ENCODE measurements around the gene ANKRD50. TPM values are rescaled to one million over a fixed set of nuclear protein-coding genes. Genes with fewer than 3 reads are reported as not detected.

ANKRD50 gene, protein sequence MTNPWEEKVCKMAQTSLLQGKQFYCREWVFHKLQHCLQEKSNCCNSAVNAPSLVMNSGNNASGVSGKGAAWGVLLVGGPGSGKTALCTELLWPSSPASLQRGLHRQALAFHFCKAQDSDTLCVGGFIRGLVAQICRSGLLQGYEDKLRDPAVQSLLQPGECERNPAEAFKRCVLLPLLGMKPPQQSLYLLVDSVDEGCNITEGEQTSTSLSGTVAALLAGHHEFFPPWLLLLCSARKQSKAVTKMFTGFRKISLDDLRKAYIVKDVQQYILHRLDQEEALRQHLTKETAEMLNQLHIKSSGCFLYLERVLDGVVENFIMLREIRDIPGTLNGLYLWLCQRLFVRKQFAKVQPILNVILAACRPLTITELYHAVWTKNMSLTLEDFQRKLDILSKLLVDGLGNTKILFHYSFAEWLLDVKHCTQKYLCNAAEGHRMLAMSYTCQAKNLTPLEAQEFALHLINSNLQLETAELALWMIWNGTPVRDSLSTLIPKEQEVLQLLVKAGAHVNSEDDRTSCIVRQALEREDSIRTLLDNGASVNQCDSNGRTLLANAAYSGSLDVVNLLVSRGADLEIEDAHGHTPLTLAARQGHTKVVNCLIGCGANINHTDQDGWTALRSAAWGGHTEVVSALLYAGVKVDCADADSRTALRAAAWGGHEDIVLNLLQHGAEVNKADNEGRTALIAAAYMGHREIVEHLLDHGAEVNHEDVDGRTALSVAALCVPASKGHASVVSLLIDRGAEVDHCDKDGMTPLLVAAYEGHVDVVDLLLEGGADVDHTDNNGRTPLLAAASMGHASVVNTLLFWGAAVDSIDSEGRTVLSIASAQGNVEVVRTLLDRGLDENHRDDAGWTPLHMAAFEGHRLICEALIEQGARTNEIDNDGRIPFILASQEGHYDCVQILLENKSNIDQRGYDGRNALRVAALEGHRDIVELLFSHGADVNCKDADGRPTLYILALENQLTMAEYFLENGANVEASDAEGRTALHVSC (N-terminal part only)
- 0.12 TPM for polyA plus RNA-seq (2012; ENCODE audit: low read depth, missing spikeins)

DNA sequence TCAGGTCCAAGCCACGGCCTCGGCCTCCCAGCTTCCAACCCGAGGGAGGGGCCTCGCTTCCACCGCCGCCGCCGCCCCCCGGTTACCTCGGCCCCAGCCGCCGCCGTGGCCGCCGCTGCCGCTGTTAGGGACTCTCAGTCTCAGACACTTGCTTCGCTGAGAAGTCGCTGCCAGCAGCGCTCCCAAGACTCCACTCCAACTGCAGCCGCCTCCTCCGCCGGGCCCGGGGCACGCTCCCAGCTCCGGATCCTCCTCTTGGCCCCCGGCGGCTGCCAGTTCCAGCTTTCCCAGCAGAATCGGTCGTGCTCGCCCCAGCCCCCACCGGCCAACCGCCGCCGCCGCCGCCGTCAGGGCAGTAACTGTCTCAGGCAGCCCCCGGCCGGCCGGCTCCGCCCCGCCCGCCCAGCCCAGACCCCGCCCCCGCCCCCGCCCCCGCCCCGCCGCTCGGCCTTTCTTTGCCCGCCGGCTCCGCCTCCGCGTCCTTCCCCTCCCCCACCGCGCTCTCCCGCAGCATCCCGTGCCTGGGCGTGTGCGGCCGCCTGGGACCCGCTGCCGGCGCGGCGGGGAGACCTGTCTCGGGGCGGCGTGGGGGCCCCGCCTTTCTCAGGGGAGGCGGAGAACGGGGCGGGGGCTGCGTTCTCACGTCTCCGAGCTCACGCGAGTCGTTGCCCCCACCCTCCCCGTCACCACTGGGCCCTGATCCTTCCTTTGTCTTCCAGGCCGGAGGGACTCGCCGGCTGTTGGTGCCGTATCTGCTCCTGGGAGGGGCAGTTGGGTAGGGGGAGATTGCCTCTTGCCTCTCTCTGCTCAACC lies at the start of gene ANKRD50:
ANKRD50 (minus strand) TSS at position 361 of the 813 bp plus-strand sequence. CDS start 2,221 bp downstream, outside the sequence.
- FAIRE-seq (peak; percentile 9), DNase-seq (ENCODE audit: insufficient read length, low spot score) (peak; percentile 56)
- TF ChIP-seq TAF1 (IDR thresholded peaks at IDR 0.05; ENCODE audit: low read depth, low read length) (no peak), POLR2AphosphoS5 (IDR thresholded peaks at IDR 0.05; ENCODE audit: low read depth, low read length) (no peak), PAX5 (IDR thresholded peaks at IDR 0.05; ENCODE audit: insufficient read depth, low read length, severe bottlenecking) (no peak), POU2F2 (IDR thresholded peaks at IDR 0.05; ENCODE audit: low read depth, low read length) (no peak), SPI1 (IDR thresholded peaks at IDR 0.05; ENCODE audit: low read depth, low read length) (no peak), POLR2A (IDR thresholded peaks at IDR 0.05; ENCODE audit: low read depth, low read length) (no peak)

DNA sequence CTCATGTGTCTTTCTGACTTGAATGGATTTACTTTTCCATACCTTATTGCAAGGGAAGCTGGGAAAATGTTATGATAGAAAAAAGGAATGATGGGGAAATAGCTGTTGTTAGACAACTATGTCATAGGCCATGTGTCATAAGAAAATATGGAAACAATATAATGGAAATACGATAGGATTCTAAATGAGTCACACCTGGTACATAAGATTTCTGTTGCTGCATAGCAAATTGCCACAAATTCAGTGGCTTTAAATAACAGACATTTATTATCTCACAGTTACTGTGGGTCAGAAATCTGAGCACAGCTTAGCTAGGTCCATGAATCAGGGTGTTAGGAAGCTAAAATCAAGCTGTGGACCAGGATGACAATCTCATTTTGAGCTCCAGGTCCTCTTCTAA lies 44.6 kb upstream of the ANKRD50 start:
- TF ChIP-seq POU2F2 (IDR thresholded peaks at IDR 0.05; ENCODE audit: low read depth, low read length): no peak
- no peak for TF ChIP-seq POLR2A (IDR thresholded peaks at IDR 0.05; ENCODE audit: low read depth, low read length)
- TF ChIP-seq SPI1 (IDR thresholded peaks at IDR 0.05; ENCODE audit: low read depth, low read length): no peak
- no peak for TF ChIP-seq TAF1 (IDR thresholded peaks at IDR 0.05; ENCODE audit: low read depth, low read length)
- TF ChIP-seq PAX5 (IDR thresholded peaks at IDR 0.05; ENCODE audit: insufficient read depth, low read length, severe bottlenecking): no peak
- TF ChIP-seq POLR2AphosphoS5 (IDR thresholded peaks at IDR 0.05; ENCODE audit: low read depth, low read length): no peak
- FAIRE-seq (no peak), DNase-seq (ENCODE audit: insufficient read length, low spot score) (no peak)

DNA sequence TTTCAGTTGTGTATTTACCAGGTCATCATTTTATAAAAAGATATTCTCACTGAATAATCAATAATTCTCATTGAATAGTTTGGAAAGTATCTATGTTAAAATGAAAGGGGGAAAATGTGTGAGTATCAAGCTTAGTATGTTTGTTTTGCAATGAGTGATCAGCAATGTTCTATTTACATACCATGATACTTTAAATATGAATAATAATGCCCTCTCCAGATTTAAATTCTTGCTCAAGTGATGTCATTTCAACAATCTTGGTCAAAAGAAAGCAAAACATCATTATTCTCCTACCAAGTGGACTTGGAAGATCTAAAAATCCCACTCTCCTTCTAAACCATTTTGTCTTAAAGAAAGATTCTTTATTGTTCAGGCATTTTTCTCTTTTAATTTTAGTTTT lies 42.1 kb upstream of the ANKRD50 start:
- DNase-seq (ENCODE audit: insufficient read length, low spot score) (no peak), FAIRE-seq (no peak)
- no peak for TF ChIP-seq SPI1 (IDR thresholded peaks at IDR 0.05; ENCODE audit: low read depth, low read length)
- no peak for TF ChIP-seq PAX5 (IDR thresholded peaks at IDR 0.05; ENCODE audit: insufficient read depth, low read length, severe bottlenecking)

DNA sequence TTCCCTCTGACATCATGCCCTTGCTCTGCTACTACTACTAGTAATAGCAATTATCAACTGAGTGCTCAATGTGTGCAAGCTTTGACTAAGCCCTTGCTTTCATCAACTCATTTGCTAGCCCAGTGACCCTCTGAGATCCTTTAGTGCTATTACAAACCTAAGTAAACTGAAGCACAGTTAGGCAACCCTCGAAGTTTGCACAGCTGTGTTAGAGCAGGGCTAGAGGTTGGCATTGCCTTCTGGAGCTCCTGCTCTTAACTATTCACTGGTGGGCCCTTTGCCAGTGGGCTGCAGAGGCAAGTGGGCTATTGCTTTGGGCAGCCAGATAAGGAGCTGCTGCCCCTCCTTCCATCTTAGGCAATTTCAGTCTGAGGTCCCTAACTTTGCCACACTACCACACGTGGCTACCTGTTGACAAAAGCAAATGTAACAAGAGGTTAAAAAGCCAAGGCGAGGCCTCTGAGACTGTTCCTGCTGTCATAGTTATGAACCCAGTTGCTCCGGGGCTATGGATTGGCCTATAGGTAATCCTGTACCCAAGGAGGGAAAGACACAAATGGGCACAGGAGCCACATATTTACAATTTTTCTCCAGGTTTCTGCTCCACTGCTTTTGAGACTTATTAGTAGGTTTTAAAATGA lies 41.5 kb upstream of the ANKRD50 start:
- DNase-seq (ENCODE audit: insufficient read length, low spot score): no peak
- FAIRE-seq: no peak

DNA sequence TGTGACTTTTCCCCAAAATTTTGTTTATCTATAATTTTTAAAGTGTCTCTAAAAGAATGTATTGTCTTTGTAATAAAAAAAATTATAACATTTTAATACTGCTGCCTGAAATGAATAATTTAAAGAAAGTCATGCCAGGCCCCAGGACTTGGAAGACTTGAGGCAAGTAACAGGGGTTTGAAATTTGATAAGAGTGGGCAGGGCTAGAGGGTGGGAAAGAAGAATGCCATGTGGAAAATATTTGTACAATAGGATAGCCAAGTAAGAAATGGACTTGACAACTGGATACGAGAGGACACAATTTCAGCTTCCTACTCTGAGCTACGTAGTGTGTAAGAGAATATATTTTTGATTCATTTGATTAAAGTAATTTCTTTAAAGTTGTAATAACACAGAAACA lies 36.9 kb upstream of the ANKRD50 start:
- TF ChIP-seq POU2F2 (IDR thresholded peaks at IDR 0.05; ENCODE audit: low read depth, low read length) (no peak), PAX5 (IDR thresholded peaks at IDR 0.05; ENCODE audit: insufficient read depth, low read length, severe bottlenecking) (no peak), POLR2A (IDR thresholded peaks at IDR 0.05; ENCODE audit: low read depth, low read length) (no peak), POLR2AphosphoS5 (IDR thresholded peaks at IDR 0.05; ENCODE audit: low read depth, low read length) (no peak), TAF1 (IDR thresholded peaks at IDR 0.05; ENCODE audit: low read depth, low read length) (no peak), SPI1 (IDR thresholded peaks at IDR 0.05; ENCODE audit: low read depth, low read length) (no peak)
- no peak for FAIRE-seq
- DNase-seq (ENCODE audit: insufficient read length, low spot score): no peak

More for the DNA sequence above, 41.5 kb upstream of the ANKRD50 start:
- no peak for TF ChIP-seq POU2F2 (IDR thresholded peaks at IDR 0.05; ENCODE audit: low read depth, low read length)
- no peak for TF ChIP-seq SPI1 (IDR thresholded peaks at IDR 0.05; ENCODE audit: low read depth, low read length)
- TF ChIP-seq PAX5 (IDR thresholded peaks at IDR 0.05; ENCODE audit: insufficient read depth, low read length, severe bottlenecking): no peak
- TF ChIP-seq TAF1 (IDR thresholded peaks at IDR 0.05; ENCODE audit: low read depth, low read length): no peak
- TF ChIP-seq POLR2A (IDR thresholded peaks at IDR 0.05; ENCODE audit: low read depth, low read length): no peak
- no peak for TF ChIP-seq POLR2AphosphoS5 (IDR thresholded peaks at IDR 0.05; ENCODE audit: low read depth, low read length)

DNA sequence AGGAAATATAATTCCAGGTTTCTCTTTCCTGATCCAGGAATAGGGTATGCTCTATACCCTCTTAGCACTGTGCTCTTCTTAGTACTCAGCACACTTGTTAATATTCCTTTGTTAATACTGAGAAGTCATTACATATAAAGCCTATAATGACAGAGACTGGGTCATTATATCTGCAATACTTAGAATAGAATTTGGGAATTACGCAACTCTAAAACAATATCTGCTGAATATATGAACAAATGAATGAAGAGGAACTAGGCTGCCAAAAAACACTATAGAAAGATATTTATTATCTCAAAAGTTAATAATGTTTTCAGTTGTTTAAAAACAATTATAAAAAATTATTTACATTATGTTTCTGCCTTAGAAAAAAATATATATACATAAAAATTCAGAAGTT lies 36.4 kb upstream of the ANKRD50 start:
- FAIRE-seq: no peak
- no peak for DNase-seq (ENCODE audit: insufficient read length, low spot score)
- TF ChIP-seq TAF1 (IDR thresholded peaks at IDR 0.05; ENCODE audit: low read depth, low read length) (no peak), POLR2AphosphoS5 (IDR thresholded peaks at IDR 0.05; ENCODE audit: low read depth, low read length) (no peak), POLR2A (IDR thresholded peaks at IDR 0.05; ENCODE audit: low read depth, low read length) (no peak), POU2F2 (IDR thresholded peaks at IDR 0.05; ENCODE audit: low read depth, low read length) (no peak), PAX5 (IDR thresholded peaks at IDR 0.05; ENCODE audit: insufficient read depth, low read length, severe bottlenecking) (no peak), SPI1 (IDR thresholded peaks at IDR 0.05; ENCODE audit: low read depth, low read length) (no peak)

DNA sequence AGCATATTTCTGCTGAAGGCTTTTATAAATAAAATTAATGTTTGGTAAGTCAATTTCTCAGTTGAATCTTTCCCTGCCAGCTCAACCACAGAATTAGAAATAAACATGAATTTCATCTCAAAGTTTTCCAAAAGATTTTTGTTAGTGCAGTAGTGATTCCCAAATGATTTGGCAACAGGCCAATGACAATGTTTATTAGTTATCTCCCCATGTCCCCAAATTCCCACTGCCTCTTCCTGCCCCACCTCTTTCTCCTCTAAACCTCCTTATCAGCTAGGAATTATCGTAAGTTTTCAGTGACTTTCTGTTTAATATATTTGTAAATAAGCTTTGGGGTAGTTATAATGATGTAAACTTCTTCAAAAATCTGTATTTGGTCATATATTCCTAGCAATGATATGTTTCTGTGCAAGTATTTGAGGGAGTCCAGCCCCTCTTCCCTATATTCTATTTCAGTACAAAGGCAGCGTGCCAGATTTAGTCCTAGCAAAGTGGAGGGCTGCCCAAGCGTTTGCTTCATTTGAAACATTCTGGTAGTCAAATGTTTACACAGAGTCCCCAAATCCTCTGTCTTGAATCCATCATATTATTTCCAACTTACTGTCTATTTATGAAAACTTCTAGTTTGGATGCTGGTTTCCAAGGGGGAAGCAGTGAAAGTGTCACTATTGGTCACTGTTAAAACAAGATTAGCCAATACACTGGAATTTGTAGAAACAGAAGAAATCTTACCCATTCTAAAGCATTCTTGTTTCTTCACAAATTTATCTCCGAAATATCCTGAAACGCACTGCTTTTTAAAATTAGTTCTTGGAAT lies 33.7 kb upstream of the ANKRD50 start:
- FAIRE-seq (no peak), DNase-seq (ENCODE audit: insufficient read length, low spot score) (no peak)
- no peak for TF ChIP-seq POLR2AphosphoS5 (IDR thresholded peaks at IDR 0.05; ENCODE audit: low read depth, low read length)
- TF ChIP-seq PAX5 (IDR thresholded peaks at IDR 0.05; ENCODE audit: insufficient read depth, low read length, severe bottlenecking): no peak
- no peak for TF ChIP-seq POLR2A (IDR thresholded peaks at IDR 0.05; ENCODE audit: low read depth, low read length)
- TF ChIP-seq POU2F2 (IDR thresholded peaks at IDR 0.05; ENCODE audit: low read depth, low read length): no peak
- TF ChIP-seq SPI1 (IDR thresholded peaks at IDR 0.05; ENCODE audit: low read depth, low read length): no peak
- no peak for TF ChIP-seq TAF1 (IDR thresholded peaks at IDR 0.05; ENCODE audit: low read depth, low read length)

All from GM12891 (cell line).